HepG2 (cell line): ENCODE data around the gene ARL9. TPM values are rescaled to one million over a fixed set of nuclear protein-coding genes. Genes with fewer than 3 reads are reported as not detected.

Experiments
- ATAC-seq: fragments of 200-7000 bp; cut with Tn5 transposase; 3 replicates; pipeline ENCODE4 v1.9.1; 2020; ENCODE audit warnings: mild to moderate bottlenecking, moderate library complexity
- BruUV-seq: library from RNA; stranded (reverse); fragments of 400-500 nt; replicated peaks from 2 replicates; lab custom pipeline; 2021; lab: Mats Ljungman, UMichigan
- CTCF ChIA-PET: fragments of 300-600 bp; formaldehyde crosslinking; extraction: SDS; loops from one replicate; lab custom pipeline; 2021; ENCODE audit warnings: low total read pairs, inconsistent platforms, low intra/inter-chr PET ratio; lab: Yijun Ruan, JAX
- POLR2A ChIA-PET: fragments of 350-600 bp; sonication (Branson Sonifier 250); formaldehyde crosslinking; loops from one replicate; lab custom pipeline; 2020; ENCODE audit warnings: antibody characterized with exemption, inconsistent platforms; lab: Yijun Ruan, JAX
- DNase-seq: peaks from one replicate; pipeline ENCODE4 v3.0.0-alpha.2; 2015; ENCODE audit warnings: low spot score
- FAIRE-seq: peaks from 3 replicates; lab custom pipeline; 2011; peaks lifted over from hg19 to GRCh38; lab: Jason Lieb, UNC
- H2AFZ ChIP-seq: one replicate; pipeline ENCODE4 v1.6.1; 2011; ENCODE audit warnings: low read length, inconsistent platforms
- H3K27ac ChIP-seq: fragments of 300-600 bp; 3 replicates; pipeline ENCODE4 v1.8.0; 2011; ENCODE audit warnings: mixed run types, mild to moderate bottlenecking, mixed read lengths, low read length, inconsistent platforms; ENCODE audit not compliant: insufficient read depth; ENCODE audit errors: extremely low read length
- H3K27me3 ChIP-seq, 2 experiments: fragments of 200-600 bp in 1 of 2; 2 replicates in 1 of 2; 3 replicates in 1 of 2; pipeline versions ENCODE4 v1.6.0 to v1.8.0; 2011; ENCODE audit warnings: low read length in 2 of 2, mild to moderate bottlenecking in 2 of 2, moderate library complexity in 2 of 2, inconsistent platforms in 1 of 2; ENCODE audit not compliant: insufficient read depth in 2 of 2, control insufficient read depth in 1 of 2
- H3K36me3 ChIP-seq, 2 experiments: fragments of 200-600 bp in 1 of 2; replicated peaks in 1 of 2; 2 replicates in 1 of 2; 3 replicates in 1 of 2; pipeline versions ENCODE4 v1.5.1 to v1.8.0; 2011; ENCODE audit warnings: low read length in 2 of 2, inconsistent platforms in 1 of 2; ENCODE audit not compliant: insufficient read depth in 2 of 2, control insufficient read depth in 1 of 2
- H3K4me1 ChIP-seq: 2 replicates; pipeline ENCODE4 v1.5.1; 2012; ENCODE audit warnings: low read length, inconsistent platforms; ENCODE audit not compliant: insufficient read depth
- H3K4me2 ChIP-seq: 2 replicates; pipeline ENCODE4 v1.6.0; 2011; ENCODE audit warnings: low read depth, low read length, inconsistent platforms
- H3K4me3 ChIP-seq, 3 experiments: fragments of 200-600 bp in 1 of 3; sonication (generic), shearing (Covaris generic) in 1 of 3; replicated peaks in 1 of 3; 2 replicates each; pipeline ENCODE4 v1.5.1; 2011 to 2016; ENCODE audit warnings: low read length in 3 of 3, inconsistent platforms in 2 of 3, low read depth in 2 of 3, mild to moderate bottlenecking in 2 of 3, control low read depth in 1 of 3, mixed read lengths in 1 of 3; ENCODE audit not compliant: insufficient read depth in 1 of 3
- H3K79me2 ChIP-seq: one replicate; pipeline ENCODE4 v1.6.1; 2011; ENCODE audit warnings: low read length, inconsistent platforms; ENCODE audit not compliant: insufficient read depth
- H3K9ac ChIP-seq: 2 replicates; pipeline ENCODE4 v1.6.0; 2011; ENCODE audit warnings: mild to moderate bottlenecking, low read depth, low read length, inconsistent platforms; ENCODE audit not compliant: insufficient read depth
- H3K9me3 ChIP-seq: 2 replicates; pipeline ENCODE4 v1.5.1; 2012; ENCODE audit warnings: mild to moderate bottlenecking, low read length
- H4K20me1 ChIP-seq: 2 replicates; pipeline ENCODE4 v1.6.0; 2011; ENCODE audit warnings: inconsistent platforms, mild to moderate bottlenecking, low read length, moderate library complexity; ENCODE audit not compliant: insufficient read depth
- DMAP1 ChIP-seq: IDR thresholded peaks from 2 replicates; pipeline ENCODE4 v1.6.1; 2016
- ZNF232 ChIP-seq: sonication (generic); formaldehyde crosslinking; IDR thresholded peaks from 2 replicates; pipeline ENCODE4 v1.4.0; 2020; ENCODE audit warnings: missing genetic modification reagents, borderline replicate concordance
- ZNF264 ChIP-seq: sonication (generic); formaldehyde crosslinking; IDR thresholded peaks from 2 replicates; pipeline ENCODE4 v1.4.0; 2020; ENCODE audit warnings: missing genetic modification reagents
- ZNF343 ChIP-seq: sonication (generic); formaldehyde crosslinking; IDR thresholded peaks from 2 replicates; pipeline ENCODE4 v1.4.0; 2020; ENCODE audit warnings: mild to moderate bottlenecking, missing genetic modification reagents
- WGBS: methylation state at CpG from one replicate; pipeline ENCODE4 v1.1.6; 2017; ENCODE audit warnings: low lambda C conversion rate; 5-methylcytosine and 5-hydroxymethylcytosine counted together
- in situ Hi-C: cut with HindIII; loops from 2 replicates; pipeline ENCODE4 v1.10.0; 2017; ENCODE audit warnings: low pct_unique_long_range_greater_than_20kb; ENCODE audit not compliant: extremely low pct_ligation_motif_present
- intact Hi-C: fragments of 100-400 bp; cut with micrococcal nuclease; formaldehyde crosslinking; loops from one replicate; pipeline ENCODE4 v1.10.0; 2022; ENCODE audit not compliant: unreplicated experiment
- polyA plus RNA-seq, 8 experiments: library from polyadenylated mRNA; depleted of rRNA in 3 of 8; stranded (reverse) in 7 of 8; unstranded in 1 of 8; fragments of >200 nt; fragmentation: Illumina TruSeq in 4 of 8; extraction: Trizol in 4 of 8; gene quantifications; 2 replicates each; pipeline versions ENCODE4 v1.2.1 to v1.2.3, GENCODE V29; 2011 to 2016; ENCODE audit warnings: low read depth in 4 of 8, missing spikeins in 1 of 8, mixed read lengths in 1 of 8; ENCODE audit not compliant: insufficient read depth in 1 of 8
- total RNA-seq, 5 experiments: library from RNA; depleted of rRNA; stranded (reverse); fragments of >200 nt; fragmentation: Illumina TruSeq; extraction: Trizol; gene quantifications; 2 replicates each; pipeline ENCODE4 v1.2.3, GENCODE V29; 2016; ENCODE audit warnings: low read depth in 1 of 5
- TF ChIP-seq, protein P1 (sequence below): sonication (generic); formaldehyde crosslinking; IDR thresholded peaks from 2 replicates; pipeline ENCODE4 v1.4.0; 2020; ENCODE audit warnings: mild to moderate bottlenecking, low read depth, missing genetic modification reagents

Gene ARL9
- total and polyA plus RNA-seq, 2 of the 13 experiments (the other 11 are each of a cell fraction or from before 2014, with no cell fraction given), result not detected

DNA sequence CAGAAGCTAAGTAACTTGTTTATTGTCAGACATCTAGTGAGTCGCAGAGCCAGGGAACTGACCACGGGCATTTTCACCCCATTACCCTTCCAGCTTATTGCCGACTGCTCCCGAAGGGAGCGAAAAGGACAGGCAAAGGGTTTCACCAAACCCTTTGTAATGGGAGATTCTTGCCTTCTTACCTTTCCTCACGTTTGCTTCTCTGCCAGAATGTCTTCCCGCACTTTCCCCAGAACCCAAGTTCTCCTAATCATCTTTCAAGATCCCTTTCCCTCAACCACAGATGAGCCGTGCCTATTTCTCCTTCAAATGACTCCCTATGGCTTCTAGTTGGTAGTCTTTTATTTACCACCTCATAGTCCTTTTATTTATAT is 38.7 kb upstream of the ARL9 start:
- ATAC-seq (peak; percentile 5; the same call in 1 of the 3 replicates), FAIRE-seq (no peak), DNase-seq (no peak)
- Histone ChIP-seq H3K36me3 (peaks cover 2 to 18% of the 10 kb centered on the region in 2 experiments; a peak in 4 of 5 replicates), H3K9ac (peak overlapping the region; percentile 98), H3K4me2 (peak overlapping the region; percentile 80), H3K9me3 (no peaks in the 10 kb centered on the region), H4K20me1 (peaks cover 18% of the 10 kb centered on the region), H3K27me3 (no peaks in the 10 kb centered on the region; a peak in 1 of 5 replicates), H3K4me1 (peaks cover 25% of the 10 kb centered on the region), H3K79me2 (peaks cover 60% of the 10 kb centered on the region), H2AFZ (no peak overlapping the region), H3K27ac (peak overlapping the region; percentile 83), H3K4me3 (peak overlapping the region; percentile 79 to 90 (median 83))
- ChIA-PET POLR2A (interaction anchor here (0.6 to 2.8 kb wide), 7 partner anchors 9 to 83 kb away, joined by 4 to 24 read pairs (median 5); partner anchors contain the start of genes AASDH, PAICS and PPAT), CTCF (no interaction called here)
- intact Hi-C loops (loop anchor here (2.0 to 5.0 kb wide), 2 partner anchors 40 to 78 kb away; no protein-coding TSS in a partner anchor), in situ Hi-C loops (no loop called here)
- 2% methylated on average over 8 of the region's 8 CpGs for WGBS
- TSS peak; percentile 75 for BruUV-seq
- TF ChIP-seq ZNF343 (CRISPR knock-in tag) (0 out of 2 replicates have a peak, but pooled peaks have one; percentile 20), DMAP1 (CRISPR knock-in tag) (no peak), ZNF232 (CRISPR knock-in tag) (peak; percentile 21; the same call in 1 of the 2 replicates), ZNF264 (CRISPR knock-in tag) (0 out of 2 replicates have a peak, but pooled peaks have one; percentile 24)
- TF ChIP-seq, protein P1, sequence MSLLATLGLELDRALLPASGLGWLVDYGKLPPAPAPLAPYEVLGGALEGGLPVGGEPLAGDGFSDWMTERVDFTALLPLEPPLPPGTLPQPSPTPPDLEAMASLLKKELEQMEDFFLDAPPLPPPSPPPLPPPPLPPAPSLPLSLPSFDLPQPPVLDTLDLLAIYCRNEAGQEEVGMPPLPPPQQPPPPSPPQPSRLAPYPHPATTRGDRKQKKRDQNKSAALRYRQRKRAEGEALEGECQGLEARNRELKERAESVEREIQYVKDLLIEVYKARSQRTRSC (CRISPR knock-in tag), result 0 out of 2 replicates have a peak, but pooled peaks have one; percentile 80
